ENCODE results near the gene CRYBA2.

The CRYBA2 gene

DNA sequence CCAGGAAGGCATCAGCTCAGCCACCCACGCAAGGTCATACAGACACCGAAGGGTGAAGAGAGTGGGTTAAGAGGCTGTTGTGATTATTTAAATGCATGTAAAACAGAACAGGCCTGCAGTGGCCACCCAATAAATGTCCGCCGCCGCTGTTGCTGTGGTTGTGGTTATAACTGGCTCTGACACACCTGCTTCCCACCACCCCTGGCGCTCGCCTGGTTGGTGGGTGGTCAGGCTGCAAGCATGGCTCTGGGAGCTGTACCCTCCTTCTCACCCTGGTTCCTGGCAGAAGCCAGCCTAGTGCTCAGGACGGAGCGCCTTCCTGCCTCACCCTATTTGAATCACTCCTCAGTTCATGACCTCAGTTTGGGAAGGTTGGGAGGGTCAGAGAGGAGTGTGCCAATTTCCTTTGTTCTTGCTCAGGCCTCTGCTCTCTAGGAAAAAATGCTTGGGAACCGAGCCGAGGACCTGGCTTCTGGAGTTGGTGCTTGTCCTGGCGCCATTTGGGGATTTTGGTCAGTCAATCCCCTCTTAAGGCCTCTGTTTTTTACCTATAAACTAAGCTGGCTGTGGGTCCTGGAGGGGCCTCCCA lies 5.3 kb upstream of the CRYBA2 start:
- Histone ChIP-seq H3K9me3 (ENCODE audit: low read length) (no peaks in the 10 kb centered on the region), H3K36me3 (ENCODE audit: insufficient read depth, low read length) (no peaks in the 10 kb centered on the region), H3K4me1 (ENCODE audit: insufficient read depth, low read length, severe bottlenecking) (peaks cover 4% of the 10 kb centered on the region), H3K9me2 (ENCODE audit: low read depth, low read length) (no peaks in the 10 kb centered on the region), H3K4me3 (ENCODE audit: low read depth, low read length, poor library complexity, severe bottlenecking) (no peak overlapping the region), H3K9ac (ENCODE audit: low read length) (no peak overlapping the region), H4K20me1 (ENCODE audit: insufficient read depth, low read length) (no peaks in the 10 kb centered on the region), H3F3A (ENCODE audit: insufficient read depth, low read length) (no peaks in the 10 kb centered on the region), H2AFZ (ENCODE audit: low read length) (no peak overlapping the region), H3K79me2 (ENCODE audit: insufficient read depth, low read length) (no peaks in the 10 kb centered on the region), H3K4me2 (ENCODE audit: low read length) (no peak overlapping the region), H3K27me3 (ENCODE audit: insufficient read depth, low read length) (peaks cover 9% of the 10 kb centered on the region), H3K27ac (ENCODE audit: low read depth, low read length, poor library complexity, severe bottlenecking) (no peak overlapping the region)
- TF ChIP-seq EZH2 (IDR thresholded peaks at IDR 0.05; ENCODE audit: borderline replicate concordance, low read length) = no peak
- TF ChIP-seq, protein P1, sequence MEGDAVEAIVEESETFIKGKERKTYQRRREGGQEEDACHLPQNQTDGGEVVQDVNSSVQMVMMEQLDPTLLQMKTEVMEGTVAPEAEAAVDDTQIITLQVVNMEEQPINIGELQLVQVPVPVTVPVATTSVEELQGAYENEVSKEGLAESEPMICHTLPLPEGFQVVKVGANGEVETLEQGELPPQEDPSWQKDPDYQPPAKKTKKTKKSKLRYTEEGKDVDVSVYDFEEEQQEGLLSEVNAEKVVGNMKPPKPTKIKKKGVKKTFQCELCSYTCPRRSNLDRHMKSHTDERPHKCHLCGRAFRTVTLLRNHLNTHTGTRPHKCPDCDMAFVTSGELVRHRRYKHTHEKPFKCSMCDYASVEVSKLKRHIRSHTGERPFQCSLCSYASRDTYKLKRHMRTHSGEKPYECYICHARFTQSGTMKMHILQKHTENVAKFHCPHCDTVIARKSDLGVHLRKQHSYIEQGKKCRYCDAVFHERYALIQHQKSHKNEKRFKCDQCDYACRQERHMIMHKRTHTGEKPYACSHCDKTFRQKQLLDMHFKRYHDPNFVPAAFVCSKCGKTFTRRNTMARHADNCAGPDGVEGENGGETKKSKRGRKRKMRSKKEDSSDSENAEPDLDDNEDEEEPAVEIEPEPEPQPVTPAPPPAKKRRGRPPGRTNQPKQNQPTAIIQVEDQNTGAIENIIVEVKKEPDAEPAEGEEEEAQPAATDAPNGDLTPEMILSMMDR (IDR thresholded peaks at IDR 0.05; ENCODE audit: low read length) = no peak

DNA sequence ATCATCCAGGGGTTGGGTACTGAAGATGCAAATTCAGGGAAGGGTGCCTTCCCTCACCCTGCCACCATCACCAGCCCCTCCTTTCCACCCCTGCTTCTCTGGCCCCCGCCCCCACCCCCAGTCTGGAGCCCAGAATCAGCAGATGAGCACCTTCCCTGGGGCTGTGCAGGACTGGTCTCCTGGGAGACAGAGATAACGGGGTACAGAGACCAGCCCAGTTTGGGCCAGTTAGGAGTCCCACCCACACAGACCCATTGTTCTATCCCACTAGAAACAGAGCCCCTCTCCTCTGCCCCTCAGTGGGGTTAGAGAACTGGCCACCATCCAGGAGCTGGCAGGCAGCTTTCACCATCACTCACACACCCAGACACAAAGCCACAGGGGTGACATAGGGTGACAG lies 4.5 kb upstream of the CRYBA2 start:
- no peak overlapping the region for H3K27ac ChIP-seq (ENCODE audit: low read depth, low read length, poor library complexity, severe bottlenecking)
- H3K36me3 ChIP-seq (ENCODE audit: insufficient read depth, low read length) = no peaks in the 10 kb centered on the region
- no peaks in the 10 kb centered on the region for H3K9me3 ChIP-seq (ENCODE audit: low read length)
- H3K9me2 ChIP-seq (ENCODE audit: low read depth, low read length) = no peaks in the 10 kb centered on the region
- H3K4me3 ChIP-seq (ENCODE audit: low read depth, low read length, poor library complexity, severe bottlenecking) = no peak overlapping the region
- TF ChIP-seq EZH2 (IDR thresholded peaks at IDR 0.05; ENCODE audit: borderline replicate concordance, low read length) = no peak
- TF ChIP-seq, protein P1 (IDR thresholded peaks at IDR 0.05; ENCODE audit: low read length) = no peak
- H3K79me2 ChIP-seq (ENCODE audit: insufficient read depth, low read length) = no peaks in the 10 kb centered on the region
- H2AFZ ChIP-seq (ENCODE audit: low read length) = no peak overlapping the region
- peaks cover 1% of the 10 kb centered on the region for H3K4me1 ChIP-seq (ENCODE audit: insufficient read depth, low read length, severe bottlenecking)
- H4K20me1 ChIP-seq (ENCODE audit: insufficient read depth, low read length) = no peaks in the 10 kb centered on the region
- no peak overlapping the region for H3K9ac ChIP-seq (ENCODE audit: low read length)
- H3K4me2 ChIP-seq (ENCODE audit: low read length) = no peak overlapping the region
- H3K27me3 ChIP-seq (ENCODE audit: insufficient read depth, low read length) = peaks cover 5% of the 10 kb centered on the region
- H3F3A ChIP-seq (ENCODE audit: insufficient read depth, low read length) = no peaks in the 10 kb centered on the region

GRCh38 chr2:218996937-218997336 lies 3.7 kb upstream of the CRYBA2 start:
- H3K4me1 ChIP-seq (ENCODE audit: insufficient read depth, low read length, severe bottlenecking) = no peaks in the 10 kb centered on the region

More at GRCh38 chr2:218996937-218997336, 3.7 kb upstream of the CRYBA2 start:
- H3K79me2 ChIP-seq (ENCODE audit: insufficient read depth, low read length) = no peaks in the 10 kb centered on the region
- no peaks in the 10 kb centered on the region for H3K9me2 ChIP-seq (ENCODE audit: low read depth, low read length)
- H4K20me1 ChIP-seq (ENCODE audit: insufficient read depth, low read length) = no peaks in the 10 kb centered on the region
- H3K9me3 ChIP-seq (ENCODE audit: low read length) = no peaks in the 10 kb centered on the region
- H3K4me3 ChIP-seq (ENCODE audit: low read depth, low read length, poor library complexity, severe bottlenecking) = no peak overlapping the region
- peaks cover 5% of the 10 kb centered on the region for H3K27me3 ChIP-seq (ENCODE audit: insufficient read depth, low read length)
- no peak overlapping the region for H3K9ac ChIP-seq (ENCODE audit: low read length)
- TF ChIP-seq, protein P1 (IDR thresholded peaks at IDR 0.05; ENCODE audit: low read length) = no peak
- H3K4me2 ChIP-seq (ENCODE audit: low read length) = no peak overlapping the region
- no peak overlapping the region for H2AFZ ChIP-seq (ENCODE audit: low read length)
- no peaks in the 10 kb centered on the region for H3K36me3 ChIP-seq (ENCODE audit: insufficient read depth, low read length)
- no peaks in the 10 kb centered on the region for H3F3A ChIP-seq (ENCODE audit: insufficient read depth, low read length)
- no peak overlapping the region for H3K27ac ChIP-seq (ENCODE audit: low read depth, low read length, poor library complexity, severe bottlenecking)

Data from OCI-LY1 (cell line).